ENCODE results near the gene CDH8. TPM values are rescaled to one million over a fixed set of nuclear protein-coding genes. Genes with fewer than 3 reads are reported as not detected.

CDH8 gene
- total RNA-seq, 1 donor from 2014 or later = 0.69 TPM

DNA sequence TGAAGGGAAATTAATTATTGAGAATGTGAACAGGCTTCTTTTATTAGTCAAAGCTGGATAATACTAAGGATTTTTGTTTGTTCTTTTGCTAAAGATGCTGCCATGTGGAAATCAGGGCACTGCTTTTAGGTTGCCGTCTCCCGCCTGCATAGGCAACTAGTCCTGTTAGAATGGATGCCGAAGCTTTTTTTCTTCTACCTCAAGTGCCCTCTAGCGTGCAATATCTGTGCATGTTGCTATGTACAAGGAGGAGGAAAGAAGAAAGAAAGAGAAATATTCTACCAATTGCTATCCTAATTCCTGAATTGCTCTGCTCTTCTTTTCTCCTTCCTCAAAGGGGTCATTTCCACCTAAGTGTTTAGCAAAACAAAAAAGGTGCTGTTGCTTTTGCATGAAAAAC, 5.2 kb upstream of the CDH8 start:
- H3K4me1 Mint-ChIP-seq = no peaks in the 10 kb centered on the region
- ATAC-seq (ENCODE audit: low read depth) (no peak), DNase-seq (no peak)
- H3K36me3 Mint-ChIP-seq (ENCODE audit: low read depth) = no peaks in the 10 kb centered on the region
- H3K9me3 Mint-ChIP-seq = no peaks in the 10 kb centered on the region
- no peak overlapping the region for H3K27ac Mint-ChIP-seq
- ChIA-PET CTCF (no interaction called here), POLR2A (no interaction called here)
- peaks cover 8% of the 10 kb centered on the region for H3K27me3 Mint-ChIP-seq
- TF ChIP-seq, protein P1, sequence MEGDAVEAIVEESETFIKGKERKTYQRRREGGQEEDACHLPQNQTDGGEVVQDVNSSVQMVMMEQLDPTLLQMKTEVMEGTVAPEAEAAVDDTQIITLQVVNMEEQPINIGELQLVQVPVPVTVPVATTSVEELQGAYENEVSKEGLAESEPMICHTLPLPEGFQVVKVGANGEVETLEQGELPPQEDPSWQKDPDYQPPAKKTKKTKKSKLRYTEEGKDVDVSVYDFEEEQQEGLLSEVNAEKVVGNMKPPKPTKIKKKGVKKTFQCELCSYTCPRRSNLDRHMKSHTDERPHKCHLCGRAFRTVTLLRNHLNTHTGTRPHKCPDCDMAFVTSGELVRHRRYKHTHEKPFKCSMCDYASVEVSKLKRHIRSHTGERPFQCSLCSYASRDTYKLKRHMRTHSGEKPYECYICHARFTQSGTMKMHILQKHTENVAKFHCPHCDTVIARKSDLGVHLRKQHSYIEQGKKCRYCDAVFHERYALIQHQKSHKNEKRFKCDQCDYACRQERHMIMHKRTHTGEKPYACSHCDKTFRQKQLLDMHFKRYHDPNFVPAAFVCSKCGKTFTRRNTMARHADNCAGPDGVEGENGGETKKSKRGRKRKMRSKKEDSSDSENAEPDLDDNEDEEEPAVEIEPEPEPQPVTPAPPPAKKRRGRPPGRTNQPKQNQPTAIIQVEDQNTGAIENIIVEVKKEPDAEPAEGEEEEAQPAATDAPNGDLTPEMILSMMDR (IDR thresholded peaks at IDR 0.05) = no peak
- no peak overlapping the region for H3K4me3 Mint-ChIP-seq
- intact Hi-C loops (cut with micrococcal nuclease) = no loop called here

DNA sequence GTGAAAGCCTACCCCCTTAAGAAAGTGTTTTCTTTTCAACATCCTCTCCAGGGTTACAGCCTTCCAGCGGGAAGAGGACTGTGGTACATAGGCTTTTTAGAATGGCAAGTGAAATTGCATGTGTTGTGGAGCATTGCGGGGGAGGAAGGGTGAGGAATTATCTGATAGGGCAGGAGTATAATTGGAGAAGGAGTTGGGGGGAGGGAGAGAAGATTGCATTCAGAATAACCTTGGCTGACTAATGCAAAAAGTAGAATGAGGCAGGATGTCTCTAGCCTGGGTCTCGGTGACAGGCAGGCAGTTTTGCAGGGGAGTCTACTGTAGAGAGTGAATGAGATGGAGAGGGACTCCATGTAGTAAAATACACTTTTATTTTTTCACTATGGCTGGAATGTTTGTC, 2.4 kb upstream of the CDH8 start:
- DNase-seq (no peak), ATAC-seq (ENCODE audit: low read depth) (no peak)
- POLR2A ChIA-PET = no interaction called here
- H3K9me3 Mint-ChIP-seq = no peaks in the 10 kb centered on the region
- peaks cover 17% of the 10 kb centered on the region for H3K27me3 Mint-ChIP-seq
- H3K27ac Mint-ChIP-seq = no peak overlapping the region
- TF ChIP-seq, protein P1 (IDR thresholded peaks at IDR 0.05) = no peak
- H3K36me3 Mint-ChIP-seq (ENCODE audit: low read depth) = no peaks in the 10 kb centered on the region
- no peaks in the 10 kb centered on the region for H3K4me1 Mint-ChIP-seq
- intact Hi-C loops (cut with micrococcal nuclease) = no loop called here
- no peak overlapping the region for H3K4me3 Mint-ChIP-seq
- CTCF ChIA-PET = no interaction called here

DNA sequence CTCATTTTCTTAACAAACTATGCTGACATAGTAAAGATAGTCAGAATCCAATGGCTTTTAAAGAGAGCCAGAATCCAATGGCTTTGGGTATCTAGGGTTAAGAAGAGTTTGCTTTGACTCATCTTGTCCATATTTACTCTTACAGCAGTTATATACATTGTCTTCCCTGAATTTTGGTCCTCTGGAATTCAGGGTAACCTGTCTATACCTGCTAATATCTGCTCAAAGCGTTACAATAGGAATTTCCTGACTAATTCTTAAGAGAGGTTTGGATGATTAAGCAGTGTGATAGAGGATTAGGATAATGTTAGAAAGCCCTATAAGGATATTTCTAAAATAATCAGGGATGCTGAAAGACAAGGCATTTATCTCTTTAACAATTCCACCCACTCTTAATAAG, 2.0 kb upstream of the CDH8 start:
- TF ChIP-seq, protein P1 (IDR thresholded peaks at IDR 0.05) = no peak
- H3K9me3 Mint-ChIP-seq = no peaks in the 10 kb centered on the region
- no peak overlapping the region for H3K27ac Mint-ChIP-seq
- DNase-seq (no peak), ATAC-seq (ENCODE audit: low read depth) (no peak)
- ChIA-PET CTCF (no interaction called here), POLR2A (no interaction called here)
- no peaks in the 10 kb centered on the region for H3K4me1 Mint-ChIP-seq
- no peaks in the 10 kb centered on the region for H3K36me3 Mint-ChIP-seq (ENCODE audit: low read depth)
- intact Hi-C loops (cut with micrococcal nuclease) = no loop called here
- peaks cover 17% of the 10 kb centered on the region for H3K27me3 Mint-ChIP-seq
- H3K4me3 Mint-ChIP-seq = no peak overlapping the region

DNA sequence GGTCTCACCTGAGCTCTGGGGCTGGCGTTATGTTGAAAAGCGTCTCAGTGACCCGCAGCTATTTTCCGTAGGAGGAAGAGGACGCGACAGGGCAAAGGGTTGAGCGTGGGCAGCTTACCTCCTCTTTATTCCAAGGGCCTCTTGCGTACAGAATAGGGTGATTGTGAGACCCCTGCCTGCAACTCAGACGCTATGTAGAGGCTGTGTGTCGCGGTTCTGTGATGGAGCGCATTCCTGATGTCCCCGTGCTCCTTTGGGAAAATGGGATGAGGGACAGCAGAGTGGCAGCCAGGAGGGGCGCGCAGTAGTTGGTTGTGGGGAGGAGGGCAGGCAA, 531 bp upstream of the CDH8 start:
- intact Hi-C loops (cut with micrococcal nuclease) = no loop called here
- ATAC-seq (ENCODE audit: low read depth) (no peak), DNase-seq (no peak)
- ChIA-PET POLR2A (no interaction called here), CTCF (no interaction called here)
- peaks cover 17% of the 10 kb centered on the region for H3K27me3 Mint-ChIP-seq
- no peak overlapping the region for H3K4me3 Mint-ChIP-seq
- no peaks in the 10 kb centered on the region for H3K9me3 Mint-ChIP-seq
- H3K36me3 Mint-ChIP-seq (ENCODE audit: low read depth) = no peaks in the 10 kb centered on the region
- H3K27ac Mint-ChIP-seq = no peak overlapping the region
- TF ChIP-seq, protein P1 (IDR thresholded peaks at IDR 0.05) = no peak
- H3K4me1 Mint-ChIP-seq = no peaks in the 10 kb centered on the region

DNA sequence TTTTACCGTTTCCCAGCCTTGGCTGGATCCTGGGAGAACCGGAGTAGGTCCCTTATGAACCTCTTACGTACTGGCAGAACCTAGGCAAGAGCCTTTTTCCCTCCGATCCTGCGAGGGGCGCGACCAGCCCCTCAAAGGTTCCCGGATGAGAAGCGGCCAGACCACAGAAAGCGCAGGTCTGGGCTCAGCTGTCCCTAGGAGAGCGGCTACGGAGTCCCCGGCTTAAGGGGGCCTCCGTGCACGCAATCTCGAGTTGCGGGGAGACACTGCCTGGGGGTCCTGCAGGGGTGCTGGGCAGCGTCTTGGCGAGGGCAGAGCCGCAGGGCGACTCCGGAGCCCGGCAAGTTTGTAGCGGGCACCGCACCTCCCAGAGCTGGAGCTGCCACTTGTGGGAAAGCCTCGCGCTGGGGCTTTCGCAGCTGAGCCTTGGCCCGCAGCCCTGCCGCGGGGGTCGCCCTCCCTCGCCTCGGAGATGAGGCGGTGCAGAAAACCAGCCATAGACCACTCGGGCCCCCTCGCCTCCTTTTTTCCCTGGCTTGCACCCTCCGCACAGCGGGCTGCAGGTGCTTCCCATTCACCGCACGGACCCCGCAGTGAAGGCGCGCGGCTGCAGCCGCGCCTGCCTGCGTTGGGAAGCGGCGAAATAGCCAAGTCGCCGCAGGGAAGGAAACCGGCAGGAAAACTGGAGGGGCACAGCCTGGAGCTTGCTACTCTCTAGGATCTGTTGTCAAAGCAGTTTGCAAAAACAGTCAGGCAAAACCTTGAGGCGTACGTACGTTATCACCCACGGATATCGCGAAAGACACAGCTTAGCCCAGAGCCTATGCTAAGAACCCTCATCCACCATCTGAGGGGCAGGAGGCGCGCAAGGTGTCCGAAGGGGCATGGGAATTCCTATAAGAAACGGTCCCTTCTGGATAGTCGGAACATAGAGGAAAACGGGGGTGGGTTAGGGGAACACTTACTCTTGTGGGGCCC, 834 bp downstream of the CDH8 start:
- no peaks in the 10 kb centered on the region for H3K9me3 Mint-ChIP-seq
- ChIA-PET POLR2A (no interaction called here), CTCF (no interaction called here)
- TF ChIP-seq, protein P1 (IDR thresholded peaks at IDR 0.05) = no peak
- peaks cover 17% of the 10 kb centered on the region for H3K27me3 Mint-ChIP-seq
- DNase-seq (no peak), ATAC-seq (ENCODE audit: low read depth) (no peak)
- H3K4me3 Mint-ChIP-seq = no peak overlapping the region
- no peaks in the 10 kb centered on the region for H3K4me1 Mint-ChIP-seq
- no peak overlapping the region for H3K27ac Mint-ChIP-seq
- intact Hi-C loops (cut with micrococcal nuclease) = no loop called here
- no peaks in the 10 kb centered on the region for H3K36me3 Mint-ChIP-seq (ENCODE audit: low read depth)
